ENCODE measurements around the gene UBE2E2. TPM values are rescaled to one million over a fixed set of nuclear protein-coding genes. Genes with fewer than 3 reads are reported as not detected.

UBE2E2 gene
- polyA plus RNA-seq, 1 donor, result 15.4 TPM

DNA sequence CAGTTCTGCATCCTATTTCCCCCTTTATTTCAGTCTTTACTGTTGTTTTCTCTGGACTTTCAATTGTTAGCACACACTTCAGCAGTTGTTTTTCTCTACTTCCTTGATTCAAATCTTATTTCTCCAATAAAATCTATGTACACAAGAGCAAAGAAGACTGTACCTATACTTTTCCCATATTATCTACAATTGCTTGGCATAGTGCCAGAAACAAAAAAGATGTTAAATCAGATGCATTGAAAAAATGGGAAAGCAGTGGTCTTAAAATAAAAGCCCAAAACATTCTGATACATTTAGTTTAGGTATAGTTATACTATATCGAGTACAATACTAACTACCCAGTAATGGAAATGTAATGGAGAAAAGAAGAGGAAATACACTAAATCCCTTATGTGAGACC lies 265.1 kb downstream of the UBE2E2 start:
- no peaks in the 10 kb centered on the region for H3K9me3 ChIP-seq (ENCODE audit: control insufficient read depth, low read depth, low read length)
- no peaks in the 10 kb centered on the region for H3K27me3 ChIP-seq (ENCODE audit: control insufficient read depth, insufficient read depth, low read length)
- H3K4me3 ChIP-seq (ENCODE audit: low read length), result no peak overlapping the region
- no peak for DNase-seq
- H3K4me1 ChIP-seq (ENCODE audit: control insufficient read depth, insufficient read depth, low read length), result no peaks in the 10 kb centered on the region
- H3K36me3 ChIP-seq (ENCODE audit: control insufficient read depth, insufficient read depth, low read length), result no peaks in the 10 kb centered on the region
- 100% methylated on average over 1 of the region's 1 CpG for WGBS (ENCODE audit: insufficient coverage, low lambda C conversion rate)
- no peak overlapping the region for H3K27ac ChIP-seq (ENCODE audit: low read length)

GRCh38 chr3:23474580-23475357 lies 271.6 kb downstream of the UBE2E2 start:
- H3K27ac ChIP-seq (ENCODE audit: low read length), result no peak overlapping the region
- H3K27me3 ChIP-seq (ENCODE audit: control insufficient read depth, insufficient read depth, low read length), result no peaks in the 10 kb centered on the region
- DNase-seq, result no peak
- no peaks in the 10 kb centered on the region for H3K36me3 ChIP-seq (ENCODE audit: control insufficient read depth, insufficient read depth, low read length)
- peaks cover 2% of the 10 kb centered on the region for H3K9me3 ChIP-seq (ENCODE audit: control insufficient read depth, low read depth, low read length)
- no peaks in the 10 kb centered on the region for H3K4me1 ChIP-seq (ENCODE audit: control insufficient read depth, insufficient read depth, low read length)
- WGBS (ENCODE audit: insufficient coverage, low lambda C conversion rate), result 94% methylated on average over 2 of the region's 4 CpGs
- no peak overlapping the region for H3K4me3 ChIP-seq (ENCODE audit: low read length)

DNA sequence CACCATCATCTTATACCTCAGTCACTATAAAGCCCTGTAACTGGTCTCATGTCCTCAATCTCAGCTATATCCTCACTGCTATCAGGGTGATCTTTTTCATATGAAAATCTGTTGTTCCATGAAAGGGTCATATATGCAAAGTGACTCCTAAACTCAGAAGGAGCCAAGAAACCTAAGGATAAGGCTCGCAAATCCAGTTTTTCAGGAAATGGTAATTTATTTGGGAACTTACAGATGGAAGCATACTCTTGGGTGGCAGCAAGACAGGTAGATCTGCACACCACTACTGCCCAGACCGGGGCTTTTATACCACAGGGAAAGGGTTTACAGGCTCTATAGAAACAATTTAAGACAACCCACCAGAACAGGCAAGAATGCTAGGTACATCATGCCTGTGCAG lies 272.3 kb downstream of the UBE2E2 start:
- Histone ChIP-seq H3K9me3 (ENCODE audit: control insufficient read depth, low read depth, low read length) (peaks cover 9% of the 10 kb centered on the region), H3K4me1 (ENCODE audit: control insufficient read depth, insufficient read depth, low read length) (no peaks in the 10 kb centered on the region), H3K27me3 (ENCODE audit: control insufficient read depth, insufficient read depth, low read length) (no peaks in the 10 kb centered on the region), H3K4me3 (ENCODE audit: low read length) (no peak overlapping the region), H3K36me3 (ENCODE audit: control insufficient read depth, insufficient read depth, low read length) (no peaks in the 10 kb centered on the region), H3K27ac (ENCODE audit: low read length) (no peak overlapping the region)
- no peak for DNase-seq
- WGBS (ENCODE audit: insufficient coverage, low lambda C conversion rate), result no CpG with 5 or more reads among the region's 2 CpGs

DNA sequence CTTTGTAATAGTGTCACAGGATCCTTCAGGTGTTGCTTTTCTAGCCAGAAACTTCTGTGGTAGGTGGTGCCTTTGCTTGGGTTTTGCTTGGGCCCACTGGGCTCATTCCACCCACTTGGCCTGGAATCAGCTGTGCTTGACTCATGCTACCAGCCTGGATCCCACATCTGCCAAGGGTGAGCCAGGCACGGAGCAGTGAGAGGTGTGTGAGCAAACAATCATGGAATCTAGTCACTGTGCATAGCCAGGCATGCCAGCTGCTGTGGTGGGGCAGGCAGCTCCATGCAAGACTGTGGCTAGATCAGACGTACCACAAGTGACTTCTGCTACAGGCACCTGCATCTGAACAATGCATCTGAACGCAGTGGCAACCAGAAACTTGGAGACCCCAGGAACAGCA lies 275.9 kb downstream of the UBE2E2 start:
- Histone ChIP-seq H3K27ac (ENCODE audit: low read length) (no peak overlapping the region), H3K36me3 (ENCODE audit: control insufficient read depth, insufficient read depth, low read length) (no peaks in the 10 kb centered on the region), H3K4me1 (ENCODE audit: control insufficient read depth, insufficient read depth, low read length) (no peaks in the 10 kb centered on the region), H3K27me3 (ENCODE audit: control insufficient read depth, insufficient read depth, low read length) (no peaks in the 10 kb centered on the region), H3K9me3 (ENCODE audit: control insufficient read depth, low read depth, low read length) (peaks cover 9% of the 10 kb centered on the region), H3K4me3 (ENCODE audit: low read length) (no peak overlapping the region)
- DNase-seq, result no peak
- no CpG with 5 or more reads among the region's 3 CpGs for whole genome bisulfite sequencing (ENCODE audit: insufficient coverage, low lambda C conversion rate)

GRCh38 chr3:23479615-23480328 lies 276.6 kb downstream of the UBE2E2 start:
- no peak for DNase-seq
- WGBS (ENCODE audit: insufficient coverage, low lambda C conversion rate), result no CpG with 5 or more reads among the region's 7 CpGs
- Histone ChIP-seq H3K36me3 (ENCODE audit: control insufficient read depth, insufficient read depth, low read length) (no peaks in the 10 kb centered on the region), H3K27me3 (ENCODE audit: control insufficient read depth, insufficient read depth, low read length) (no peaks in the 10 kb centered on the region), H3K27ac (ENCODE audit: low read length) (no peak overlapping the region), H3K4me3 (ENCODE audit: low read length) (no peak overlapping the region), H3K4me1 (ENCODE audit: control insufficient read depth, insufficient read depth, low read length) (no peaks in the 10 kb centered on the region), H3K9me3 (ENCODE audit: control insufficient read depth, low read depth, low read length) (peaks cover 9% of the 10 kb centered on the region)

DNA sequence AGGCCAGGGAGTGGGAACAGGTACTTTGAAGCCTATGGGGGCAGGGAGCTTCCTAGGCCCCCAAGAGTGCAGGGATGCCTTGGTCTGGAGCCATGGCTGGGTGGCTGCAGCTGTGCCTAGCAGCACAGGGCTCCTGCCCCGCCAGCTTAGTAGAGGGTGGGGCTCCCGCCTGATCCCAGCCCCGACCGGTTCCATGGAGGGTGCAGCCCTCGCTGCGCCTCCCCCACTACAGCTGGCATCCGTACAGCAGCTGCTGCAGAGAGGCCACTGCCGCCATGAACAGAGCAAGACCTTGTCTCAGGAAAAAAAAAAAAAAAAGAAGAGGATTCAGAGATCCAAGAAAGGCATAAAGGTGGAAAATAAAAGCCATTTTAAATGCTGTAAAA lies 277.2 kb downstream of the UBE2E2 start:
- WGBS (ENCODE audit: insufficient coverage, low lambda C conversion rate), result no CpG with 5 or more reads among the region's 8 CpGs
- no peaks in the 10 kb centered on the region for H3K36me3 ChIP-seq (ENCODE audit: control insufficient read depth, insufficient read depth, low read length)
- peaks cover 9% of the 10 kb centered on the region for H3K9me3 ChIP-seq (ENCODE audit: control insufficient read depth, low read depth, low read length)
- H3K4me1 ChIP-seq (ENCODE audit: control insufficient read depth, insufficient read depth, low read length), result no peaks in the 10 kb centered on the region
- no peak overlapping the region for H3K27ac ChIP-seq (ENCODE audit: low read length)
- no peaks in the 10 kb centered on the region for H3K27me3 ChIP-seq (ENCODE audit: control insufficient read depth, insufficient read depth, low read length)
- H3K4me3 ChIP-seq (ENCODE audit: low read length), result no peak overlapping the region
- no peak for DNase-seq

- Histone ChIP-seq H3K27me3 (ENCODE audit: control insufficient read depth, insufficient read depth, low read length) (no peaks in the 10 kb centered on the region), H3K4me1 (ENCODE audit: control insufficient read depth, insufficient read depth, low read length) (no peaks in the 10 kb centered on the region), H3K36me3 (ENCODE audit: control insufficient read depth, insufficient read depth, low read length) (no peaks in the 10 kb centered on the region), H3K4me3 (ENCODE audit: low read length) (no peak overlapping the region), H3K9me3 (ENCODE audit: control insufficient read depth, low read depth, low read length) (peaks cover 9% of the 10 kb centered on the region), H3K27ac (ENCODE audit: low read length) (no peak overlapping the region)
- DNase-seq, result no peak
- WGBS (ENCODE audit: insufficient coverage, low lambda C conversion rate), result 90% methylated on average over 3 of the region's 5 CpGs
Observed at GRCh38 chr3:23481011-23481615, 278.0 kb downstream of the UBE2E2 start.

- no peak overlapping the region for H3K4me3 ChIP-seq (ENCODE audit: low read length)
- H3K27ac ChIP-seq (ENCODE audit: low read length), result no peak overlapping the region
- no peaks in the 10 kb centered on the region for H3K27me3 ChIP-seq (ENCODE audit: control insufficient read depth, insufficient read depth, low read length)
- no peaks in the 10 kb centered on the region for H3K4me1 ChIP-seq (ENCODE audit: control insufficient read depth, insufficient read depth, low read length)
- no peaks in the 10 kb centered on the region for H3K36me3 ChIP-seq (ENCODE audit: control insufficient read depth, insufficient read depth, low read length)
- WGBS (ENCODE audit: insufficient coverage, low lambda C conversion rate), result no CpG with 5 or more reads among the region's 3 CpGs
- H3K9me3 ChIP-seq (ENCODE audit: control insufficient read depth, low read depth, low read length), result peaks cover 9% of the 10 kb centered on the region
- no peak for DNase-seq
Observed at GRCh38 chr3:23481616-23482278, 278.6 kb downstream of the UBE2E2 start.

GRCh38 chr3:23484386-23484785 lies 281.3 kb downstream of the UBE2E2 start:
- no peak overlapping the region for H3K4me3 ChIP-seq (ENCODE audit: low read length)
- DNase-seq, result no peak
- no peaks in the 10 kb centered on the region for H3K36me3 ChIP-seq (ENCODE audit: control insufficient read depth, insufficient read depth, low read length)
- H3K4me1 ChIP-seq (ENCODE audit: control insufficient read depth, insufficient read depth, low read length), result no peaks in the 10 kb centered on the region
- H3K9me3 ChIP-seq (ENCODE audit: control insufficient read depth, low read depth, low read length), result peaks cover 14% of the 10 kb centered on the region
- no peaks in the 10 kb centered on the region for H3K27me3 ChIP-seq (ENCODE audit: control insufficient read depth, insufficient read depth, low read length)
- H3K27ac ChIP-seq (ENCODE audit: low read length), result no peak overlapping the region
- WGBS (ENCODE audit: insufficient coverage, low lambda C conversion rate), result no CpG with 5 or more reads among the region's 4 CpGs

- no peak for DNase-seq
- H3K9me3 ChIP-seq (ENCODE audit: control insufficient read depth, low read depth, low read length), result peaks cover 5% of the 10 kb centered on the region
- no peaks in the 10 kb centered on the region for H3K27me3 ChIP-seq (ENCODE audit: control insufficient read depth, insufficient read depth, low read length)
- no peak overlapping the region for H3K27ac ChIP-seq (ENCODE audit: low read length)
- no peak overlapping the region for H3K4me3 ChIP-seq (ENCODE audit: low read length)
- no peaks in the 10 kb centered on the region for H3K36me3 ChIP-seq (ENCODE audit: control insufficient read depth, insufficient read depth, low read length)
- no CpG with 5 or more reads among the region's 6 CpGs for WGBS (ENCODE audit: insufficient coverage, low lambda C conversion rate)
- H3K4me1 ChIP-seq (ENCODE audit: control insufficient read depth, insufficient read depth, low read length), result no peaks in the 10 kb centered on the region
Observed at GRCh38 chr3:23485922-23486321, 282.8 kb downstream of the UBE2E2 start.
